Left colon (tissue), 2 donors: ENCODE measurements around the gene DENND1C. TPM values are rescaled to one million over a fixed set of nuclear protein-coding genes. Genes with fewer than 3 reads are reported as not detected.
"Not testable (repeated sequence)": the region's sequence is repeated elsewhere in the genome, so short reads cannot be mapped to it uniquely, and the experiment has no call there.

Source experiments
- ATAC-seq: fragments of 200-7000 bp; cut with Tn5 transposase; one replicate; pipeline ENCODE4 v1.9.1; 2020; ENCODE audit warnings: mild to moderate bottlenecking, moderate library complexity
- DNase-seq, 2 donors: peaks; one replicate each; pipeline ENCODE4 v3.0.0-alpha.2; 2020
- intact Hi-C, 2 donors: fragments of 100-400 bp; cut with DNase I in 1 of 2; cut with micrococcal nuclease in 1 of 2; formaldehyde crosslinking; loops; one replicate each; pipeline versions ENCODE4 v1.11.2 to v1.14.0; 2022; cut with DNase I, micrococcal nuclease
- total RNA-seq, 2 donors: library from RNA; stranded (reverse); fragmentation: NEBNext Ultra II Directional; extraction: Animal tissue kit (Norgen Biotek cat#: 25700); gene quantifications; one replicate each; pipeline ENCODE4 v1.2.1, GENCODE V29; 2021
- donor health status: DM: no; HTN: no; CAD: no.
- donor health status: DM: yes; HTN: yes; CAD: no.

DENND1C gene
- total RNA-seq, 2 donors from 2014 or later: 2.8 TPM

- intact Hi-C loops: no loop called here
- ATAC-seq (no peak), DNase-seq (no peak)
These were observed 32.5 kb upstream of the DENND1C start for GRCh38 chr19:6514089-6514488.

- no peak for ATAC-seq
- no peak for DNase-seq
- intact Hi-C loops: no loop called here
These were observed 29.0 kb upstream of the DENND1C start for GRCh38 chr19:6510618-6511017.

GRCh38 chr19:6509118-6509971, 27.8 kb upstream of the DENND1C start:
- intact Hi-C loops: no loop called here
- DNase-seq: no peak
- peak; percentile 54 for ATAC-seq

DNA sequence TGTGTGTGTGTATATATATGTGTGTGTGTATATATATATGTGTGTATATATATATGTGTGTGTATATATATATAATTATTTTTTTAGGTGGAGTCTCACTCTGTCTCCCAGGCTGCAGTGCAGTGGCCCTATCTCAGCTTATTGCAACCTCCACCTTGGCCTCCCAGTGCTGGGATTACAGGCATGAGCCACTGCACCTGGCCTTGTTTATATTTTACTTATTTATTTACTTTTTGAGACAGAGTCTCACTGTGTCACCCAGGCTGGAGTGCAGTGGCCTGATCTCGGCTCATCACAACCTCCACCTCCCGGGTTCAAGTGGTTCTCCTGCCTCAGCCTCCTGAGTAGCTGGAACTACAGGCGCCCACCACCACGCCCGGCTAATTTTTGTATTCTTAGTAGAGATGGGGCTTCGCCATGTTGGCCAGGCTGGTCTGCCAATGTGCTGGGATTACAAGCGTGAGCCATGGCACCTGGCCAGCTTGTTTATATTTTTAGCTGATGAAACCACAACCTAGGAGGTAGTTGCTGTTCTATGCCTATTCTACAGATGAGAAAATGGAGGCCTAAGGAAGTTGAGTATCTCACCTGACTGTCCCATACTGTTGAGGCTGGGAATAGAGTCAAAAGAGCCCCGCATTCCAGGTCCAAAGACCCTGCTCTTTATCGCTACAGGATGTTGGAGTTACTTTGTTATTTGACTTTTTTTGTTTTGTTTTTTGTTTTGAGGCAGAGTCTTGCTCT, 26.6 kb upstream of the DENND1C start:
- intact Hi-C loops, DNase-seq, ATAC-seq: not testable (repeated sequence)

GRCh38 chr19:6503407-6504201, 22.0 kb upstream of the DENND1C start:
- DNase-seq (no peak), ATAC-seq (no peak)
- intact Hi-C loops: no loop called here

- ATAC-seq (peak; percentile 14), DNase-seq (no peak)
- intact Hi-C loops: no loop called here
These were observed 20.4 kb upstream of the DENND1C start, which contains the start of gene TUBB4A for GRCh38 chr19:6501740-6502648. Gene TUBB4A (minus strand): TSS chr19:6502309. CDS start chr19:6502212, 97 bp downstream.

- intact Hi-C loops: no loop called here
- ATAC-seq (no peak), DNase-seq (no peak)
These were observed 19.5 kb upstream of the DENND1C start for GRCh38 chr19:6500837-6501739.

DNA sequence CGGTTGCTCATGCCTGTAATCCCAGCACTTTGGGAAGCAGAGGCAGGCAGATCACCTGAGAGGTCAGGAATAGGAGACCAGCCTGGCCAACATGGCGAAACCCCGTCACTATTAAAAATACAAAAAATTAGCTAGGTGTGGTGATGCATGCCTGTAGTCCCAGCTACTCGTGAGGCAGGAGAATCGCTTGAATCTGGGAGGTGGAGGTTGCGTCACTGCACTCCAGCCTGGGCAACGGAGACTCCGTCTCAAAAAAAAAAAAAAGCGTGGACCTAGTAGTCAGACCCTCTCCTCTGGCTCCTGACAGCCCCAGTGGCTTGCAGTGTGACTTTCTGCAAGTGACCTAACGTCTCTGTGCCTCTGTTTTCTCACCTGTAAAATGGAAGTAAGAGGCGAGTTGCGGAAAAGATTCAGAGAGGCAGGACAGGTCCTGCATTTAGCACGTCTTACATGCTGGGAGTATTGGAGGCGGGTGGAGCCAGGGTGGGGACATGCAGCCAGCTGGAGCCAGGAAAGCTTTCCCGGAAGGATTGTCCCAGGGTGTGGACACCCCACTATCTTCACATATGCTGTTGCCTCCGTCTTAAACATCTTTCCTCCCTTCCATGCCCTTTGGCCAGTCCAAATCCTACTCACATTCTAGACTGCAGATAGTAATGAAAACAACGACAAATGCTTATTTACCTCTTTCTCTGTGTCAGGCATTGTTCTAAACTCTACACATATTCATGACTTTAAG, 17.6 kb upstream of the DENND1C start:
- intact Hi-C loops: no loop called here
- ATAC-seq (peak; percentile 90), DNase-seq (peak in 1 of 2 donors; percentile 35)

DNA sequence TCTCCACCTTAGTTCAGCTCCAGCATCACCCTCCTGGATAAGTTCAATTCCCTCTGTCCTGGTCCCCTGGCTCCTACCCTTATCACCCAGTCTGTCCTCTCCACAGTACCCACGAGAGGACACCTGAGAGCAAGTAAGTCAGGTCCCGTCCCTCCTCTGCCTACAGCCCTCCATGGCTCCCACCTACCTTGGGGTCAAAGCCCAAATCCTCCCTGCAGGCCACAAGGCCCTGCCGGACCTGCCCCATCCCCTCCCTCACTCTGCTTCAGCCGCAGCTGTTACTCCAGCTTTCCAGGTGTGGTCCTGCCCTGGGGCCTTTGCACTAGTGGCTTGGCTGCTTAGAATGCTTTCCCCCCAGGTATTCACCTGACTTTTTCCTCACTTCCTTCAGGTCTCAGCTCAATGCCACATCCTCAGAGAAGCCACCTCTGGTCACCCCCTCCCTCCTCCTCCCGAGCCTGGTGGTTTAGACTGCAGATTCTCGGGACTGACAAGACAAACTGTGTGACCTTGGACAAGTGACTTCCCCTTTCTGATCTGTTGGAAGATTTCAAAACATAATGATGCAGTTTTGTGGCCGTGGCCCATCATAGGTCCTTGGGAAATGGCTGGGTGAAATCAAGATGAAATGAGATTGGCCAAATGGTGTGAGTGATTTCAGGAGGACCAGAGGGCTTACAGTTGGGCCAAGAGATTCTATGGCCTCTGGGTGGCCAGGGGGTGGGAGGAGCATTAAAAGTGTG, 16.9 kb upstream of the DENND1C start:
- no peak for ATAC-seq
- intact Hi-C loops: no loop called here
- no peak for DNase-seq

DNA sequence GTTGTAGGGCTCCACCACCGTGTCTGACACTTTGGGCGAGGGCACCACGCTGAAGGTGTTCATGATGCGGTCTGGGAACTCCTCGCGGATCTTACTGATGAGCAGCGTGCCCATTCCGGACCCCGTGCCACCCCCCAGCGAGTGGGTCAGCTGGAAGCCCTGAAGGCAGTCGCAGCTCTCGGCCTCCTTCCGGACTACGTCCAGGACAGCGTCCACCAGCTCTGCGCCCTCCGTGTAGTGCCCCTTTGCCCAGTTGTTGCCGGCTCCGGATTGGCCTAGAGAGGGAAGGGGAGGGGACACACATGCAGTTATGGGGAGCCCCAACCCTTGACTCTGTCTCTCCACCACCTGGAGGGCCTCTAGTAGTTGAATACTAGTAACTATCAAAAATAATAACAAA, 14.4 kb upstream of the DENND1C start:
- no peak for DNase-seq
- no peak for ATAC-seq
- intact Hi-C loops: no loop called here

DNA sequence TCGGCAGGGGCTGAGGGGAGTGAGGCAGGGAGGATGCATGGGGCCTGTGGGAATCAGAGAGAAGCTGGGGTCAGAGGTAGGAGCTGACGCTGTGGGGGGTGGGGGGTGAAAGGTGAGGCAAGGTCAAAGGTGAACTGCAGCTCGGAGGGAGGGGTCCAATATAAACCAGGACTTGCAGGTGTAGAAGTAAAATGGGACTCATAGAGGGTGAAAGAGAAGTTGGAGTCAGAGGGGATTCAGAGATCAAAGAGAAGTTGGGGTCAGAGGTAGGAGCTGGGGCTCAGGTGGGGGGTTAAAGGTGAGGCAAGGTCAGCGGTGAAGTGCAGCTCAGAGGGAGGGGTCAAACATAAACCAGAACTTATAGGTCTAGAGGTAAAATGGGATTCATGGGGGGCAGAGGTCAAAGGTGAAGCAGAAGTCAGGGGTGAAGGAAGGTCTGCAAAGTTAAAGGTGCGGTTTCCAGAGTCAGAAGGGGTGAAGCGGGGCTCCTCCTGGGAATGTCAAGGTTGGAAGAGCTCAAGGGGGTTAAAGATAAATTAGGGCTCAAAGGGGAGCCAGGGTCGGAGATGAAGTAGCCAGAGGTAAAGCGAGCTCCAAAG, 12.9 kb upstream of the DENND1C start:
- ATAC-seq: no peak
- intact Hi-C loops: no loop called here
- no peak for DNase-seq

GRCh38 chr19:6491802-6492592, 10.4 kb upstream of the DENND1C start:
- no peak for ATAC-seq
- DNase-seq: no peak

DNA sequence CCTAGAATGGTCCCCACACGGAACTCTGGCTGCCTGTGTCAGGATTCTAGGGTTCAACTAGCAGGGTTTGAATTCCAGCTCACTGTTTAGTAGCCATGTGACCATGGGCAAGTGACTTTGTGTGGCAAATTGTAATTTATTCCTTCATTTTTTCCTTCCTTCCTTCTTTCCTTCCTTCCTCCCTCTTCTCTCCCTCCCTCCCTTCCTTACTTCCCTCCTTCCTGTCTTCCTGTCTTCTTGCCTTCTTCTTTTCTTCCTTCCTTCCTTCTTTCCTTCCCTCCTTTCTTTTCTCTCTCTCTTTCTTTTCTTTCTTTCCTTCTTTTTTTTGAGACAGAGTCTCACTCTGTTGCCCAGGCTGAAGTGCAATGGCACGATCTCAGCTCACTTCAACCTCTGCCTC, 8.5 kb upstream of the DENND1C start:
- ATAC-seq (no peak), DNase-seq (no peak)
- intact Hi-C loops: no loop called here

More at GRCh38 chr19:6491802-6492592, 10.4 kb upstream of the DENND1C start:
- intact Hi-C loops: no loop called here

DNA sequence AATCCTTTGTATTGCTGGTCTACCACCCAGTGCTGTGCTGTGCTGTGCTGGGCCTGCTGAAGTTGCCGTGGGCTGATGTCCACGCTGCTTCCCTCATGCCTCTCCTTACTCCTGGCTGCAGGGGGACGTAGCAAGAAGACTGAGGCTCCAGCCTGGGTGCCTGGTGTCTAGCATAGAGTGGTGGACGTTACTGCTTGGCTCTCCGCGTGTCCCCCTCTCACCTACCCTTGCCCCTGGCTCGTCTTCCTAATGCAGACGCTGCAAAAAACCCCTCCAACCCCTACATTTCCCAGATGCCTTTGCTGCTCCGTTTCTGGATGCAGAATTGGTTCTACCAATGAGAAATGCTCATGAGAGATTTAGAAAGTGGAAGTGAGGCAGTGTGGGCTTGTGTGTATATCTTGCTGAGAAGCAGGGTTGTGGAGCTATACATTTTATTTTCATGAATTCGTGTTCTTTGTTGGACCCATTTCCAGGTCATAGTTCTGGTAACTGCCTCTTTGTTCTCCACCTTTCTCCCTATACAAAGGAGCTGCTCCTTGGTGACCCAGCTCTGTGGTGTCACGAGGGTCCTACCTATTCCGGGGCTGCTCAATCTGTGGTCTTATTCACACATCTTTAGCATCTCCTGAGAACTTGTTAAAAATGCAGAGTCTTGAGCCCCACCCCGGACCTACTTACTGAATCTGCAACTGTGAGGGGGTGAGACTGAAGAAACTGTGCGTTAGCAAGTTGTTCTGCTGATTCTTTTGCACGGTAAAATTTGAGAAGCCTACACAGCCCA, 7.9 kb upstream of the DENND1C start:
- intact Hi-C loops: no loop called here
- no peak for ATAC-seq
- DNase-seq: no peak
